Left ventricle myocardium inferior (tissue), 1 donor: ENCODE data around the gene VAV3. TPM values are rescaled to one million over a fixed set of nuclear protein-coding genes. Genes with fewer than 3 reads are reported as not detected.

Source experiments
- DNase-seq: peaks from one replicate; pipeline ENCODE4 v3.0.0-alpha.2; 2020
- H3K27ac ChIP-seq: fragments of 200-600 bp; replicated peaks from 2 replicates; pipeline ENCODE4 v1.8.0; 2021
- H3K27me3 ChIP-seq: fragments of 200-600 bp; 2 replicates; pipeline ENCODE4 v1.8.0; 2021; ENCODE audit warnings: low read depth
- H3K36me3 ChIP-seq: fragments of 200-600 bp; 2 replicates; pipeline ENCODE4 v1.8.0; 2021
- H3K4me1 ChIP-seq: fragments of 200-600 bp; 2 replicates; pipeline ENCODE4 v1.8.0; 2021
- H3K4me3 ChIP-seq: fragments of 200-600 bp; 2 replicates; pipeline ENCODE4 v1.8.0; 2021; ENCODE audit warnings: mild to moderate bottlenecking, moderate library complexity
- H3K9me3 ChIP-seq: fragments of 200-600 bp; replicated peaks from 2 replicates; pipeline ENCODE4 v1.8.0; 2021
- intact Hi-C: fragments of 100-400 bp; cut with micrococcal nuclease; formaldehyde crosslinking; loops from one replicate; pipeline ENCODE4 v1.11.0; 2022
- total RNA-seq: library from RNA; stranded (reverse); fragmentation: NEBNext Ultra II Directional; extraction: Animal tissue kit (Norgen Biotek cat#: 25700); gene quantifications from one replicate; pipeline ENCODE4 v1.2.1, GENCODE V29; 2021
- TF ChIP-seq, protein P1 (sequence below): fragments of 200-600 bp; IDR thresholded peaks from 2 replicates; pipeline ENCODE4 v1.8.0; 2021; ENCODE audit warnings: antibody characterized with exemption, mild to moderate bottlenecking, borderline replicate concordance
- donor health status: DM: no; HTN: yes; CAD: no; lungs with severe emphysema.

VAV3 gene
- total RNA-seq, 1 donor from 2014 or later = 1.4 TPM

- Histone ChIP-seq H3K36me3 (no peaks in the 10 kb centered on the region), H3K27me3 (no peaks in the 10 kb centered on the region), H3K27ac (no peak overlapping the region), H3K9me3 (no peaks in the 10 kb centered on the region), H3K4me3 (no peak overlapping the region), H3K4me1 (no peaks in the 10 kb centered on the region)
- intact Hi-C loops = no loop called here
- no peak for DNase-seq
- TF ChIP-seq, protein P1, sequence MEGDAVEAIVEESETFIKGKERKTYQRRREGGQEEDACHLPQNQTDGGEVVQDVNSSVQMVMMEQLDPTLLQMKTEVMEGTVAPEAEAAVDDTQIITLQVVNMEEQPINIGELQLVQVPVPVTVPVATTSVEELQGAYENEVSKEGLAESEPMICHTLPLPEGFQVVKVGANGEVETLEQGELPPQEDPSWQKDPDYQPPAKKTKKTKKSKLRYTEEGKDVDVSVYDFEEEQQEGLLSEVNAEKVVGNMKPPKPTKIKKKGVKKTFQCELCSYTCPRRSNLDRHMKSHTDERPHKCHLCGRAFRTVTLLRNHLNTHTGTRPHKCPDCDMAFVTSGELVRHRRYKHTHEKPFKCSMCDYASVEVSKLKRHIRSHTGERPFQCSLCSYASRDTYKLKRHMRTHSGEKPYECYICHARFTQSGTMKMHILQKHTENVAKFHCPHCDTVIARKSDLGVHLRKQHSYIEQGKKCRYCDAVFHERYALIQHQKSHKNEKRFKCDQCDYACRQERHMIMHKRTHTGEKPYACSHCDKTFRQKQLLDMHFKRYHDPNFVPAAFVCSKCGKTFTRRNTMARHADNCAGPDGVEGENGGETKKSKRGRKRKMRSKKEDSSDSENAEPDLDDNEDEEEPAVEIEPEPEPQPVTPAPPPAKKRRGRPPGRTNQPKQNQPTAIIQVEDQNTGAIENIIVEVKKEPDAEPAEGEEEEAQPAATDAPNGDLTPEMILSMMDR = no peak
Observed at GRCh38 chr1:107920561-107920960, 44.4 kb downstream of the VAV3 start.

- no peak for DNase-seq
- Histone ChIP-seq H3K27me3 (no peaks in the 10 kb centered on the region), H3K4me1 (no peaks in the 10 kb centered on the region), H3K27ac (no peak overlapping the region), H3K36me3 (no peaks in the 10 kb centered on the region), H3K9me3 (no peaks in the 10 kb centered on the region), H3K4me3 (no peak overlapping the region)
- intact Hi-C loops = loop anchor here (10.0 kb wide), 1 partner anchor 45 kb away; the partner anchor contains the start of gene VAV3
- TF ChIP-seq, protein P1 = no peak
Observed at GRCh38 chr1:107919953-107920352, 45.0 kb downstream of the VAV3 start.

- no peaks in the 10 kb centered on the region for H3K9me3 ChIP-seq
- H3K36me3 ChIP-seq = no peaks in the 10 kb centered on the region
- H3K4me3 ChIP-seq = no peak overlapping the region
- no peaks in the 10 kb centered on the region for H3K4me1 ChIP-seq
- intact Hi-C loops = loop anchor here (10.0 kb wide), 1 partner anchor 51 kb away; the partner anchor contains the start of gene VAV3
- TF ChIP-seq, protein P1 = no peak
- no peaks in the 10 kb centered on the region for H3K27me3 ChIP-seq
- H3K27ac ChIP-seq = no peak overlapping the region
- no peak for DNase-seq
Observed at GRCh38 chr1:107914119-107914765, 50.7 kb downstream of the VAV3 start.

GRCh38 chr1:107912656-107913055, 52.3 kb downstream of the VAV3 start:
- Histone ChIP-seq H3K27ac (peak overlapping the region; percentile 24), H3K27me3 (no peaks in the 10 kb centered on the region), H3K36me3 (no peaks in the 10 kb centered on the region), H3K4me1 (no peaks in the 10 kb centered on the region), H3K9me3 (no peaks in the 10 kb centered on the region), H3K4me3 (no peak overlapping the region)
- DNase-seq = no peak
- intact Hi-C loops = loop anchor here (10.0 kb wide), 1 partner anchor 52 kb away; the partner anchor contains the start of gene VAV3
- TF ChIP-seq, protein P1 = no peak

- no peak overlapping the region for H3K27ac ChIP-seq
- TF ChIP-seq, protein P1 = no peak
- no peaks in the 10 kb centered on the region for H3K9me3 ChIP-seq
- H3K36me3 ChIP-seq = no peaks in the 10 kb centered on the region
- intact Hi-C loops = no loop called here
- DNase-seq = no peak
- H3K4me1 ChIP-seq = peaks cover 12% of the 10 kb centered on the region
- H3K27me3 ChIP-seq = no peaks in the 10 kb centered on the region
- no peak overlapping the region for H3K4me3 ChIP-seq
Observed at GRCh38 chr1:107900090-107900945, 64.7 kb downstream of the VAV3 start.
